ENCODE data around the gene PSMB5. TPM values are rescaled to one million over a fixed set of nuclear protein-coding genes. Genes with fewer than 3 reads are reported as not detected.

PSMB5 gene
- total RNA-seq, 3 donors from 2014 or later: 220 to 231 (median 227) TPM

GRCh38 chr14:23055147-23055550, 20.4 kb upstream of the PSMB5 start:
- no peak overlapping the region for H3K4me3 Mint-ChIP-seq
- DNase-seq (no peak), ATAC-seq (no peak)
- H3K9me3 Mint-ChIP-seq: no peaks in the 10 kb centered on the region
- H3K27me3 Mint-ChIP-seq (ENCODE audit: low read depth): peaks cover 2% of the 10 kb centered on the region
- H3K36me3 Mint-ChIP-seq (ENCODE audit: insufficient read depth): peaks cover 9% of the 10 kb centered on the region
- peaks cover 17% of the 10 kb centered on the region for H3K4me1 Mint-ChIP-seq (ENCODE audit: low read depth)

DNA sequence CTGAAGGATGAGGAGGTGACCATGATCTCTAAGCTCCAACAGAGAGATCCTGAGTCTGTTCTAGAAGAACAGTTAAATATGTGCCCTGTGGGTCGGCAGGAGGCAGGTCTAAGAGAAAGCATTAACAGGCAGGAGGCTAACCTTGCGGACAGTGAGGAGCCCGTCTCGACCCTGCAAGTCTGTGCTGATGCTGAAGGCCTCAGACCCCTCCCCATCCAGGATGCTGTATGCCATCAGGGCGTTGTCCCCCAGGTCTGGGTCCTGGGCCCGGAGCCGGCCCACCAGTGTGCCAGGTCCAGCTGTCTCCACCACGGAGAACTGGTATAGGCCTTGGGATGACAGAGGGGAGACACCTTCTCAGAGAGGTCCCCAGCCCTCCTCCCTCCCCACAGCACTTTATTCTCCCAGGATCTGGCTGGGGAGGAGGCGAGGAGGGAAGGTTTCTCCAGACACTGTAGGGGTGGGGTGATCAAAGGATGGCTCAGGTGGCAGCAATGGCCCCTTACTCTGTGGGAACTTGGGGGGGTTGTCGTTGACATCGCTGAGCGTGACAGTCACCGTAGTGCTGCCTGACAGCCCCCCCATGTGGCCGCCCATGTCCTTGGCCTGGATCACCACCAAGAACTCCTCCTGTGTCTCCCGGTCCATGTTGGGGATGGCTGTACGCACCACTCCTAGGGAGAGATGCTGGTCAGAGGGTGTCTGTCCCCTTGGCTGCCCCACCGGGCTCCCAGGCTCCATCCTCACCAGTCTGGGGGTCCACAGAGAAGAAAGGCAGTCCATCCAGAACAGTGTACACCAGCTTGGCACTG, 19.5 kb upstream of the PSMB5 start:
- Mint-ChIP-seq H3K4me1 (ENCODE audit: low read depth) (peaks cover 17% of the 10 kb centered on the region), H3K27me3 (ENCODE audit: low read depth) (peaks cover 2% of the 10 kb centered on the region), H3K9me3 (no peaks in the 10 kb centered on the region), H3K4me3 (no peak overlapping the region), H3K36me3 (ENCODE audit: insufficient read depth) (peaks cover 5% of the 10 kb centered on the region)
- no peak for ATAC-seq
- DNase-seq: no peak

DNA sequence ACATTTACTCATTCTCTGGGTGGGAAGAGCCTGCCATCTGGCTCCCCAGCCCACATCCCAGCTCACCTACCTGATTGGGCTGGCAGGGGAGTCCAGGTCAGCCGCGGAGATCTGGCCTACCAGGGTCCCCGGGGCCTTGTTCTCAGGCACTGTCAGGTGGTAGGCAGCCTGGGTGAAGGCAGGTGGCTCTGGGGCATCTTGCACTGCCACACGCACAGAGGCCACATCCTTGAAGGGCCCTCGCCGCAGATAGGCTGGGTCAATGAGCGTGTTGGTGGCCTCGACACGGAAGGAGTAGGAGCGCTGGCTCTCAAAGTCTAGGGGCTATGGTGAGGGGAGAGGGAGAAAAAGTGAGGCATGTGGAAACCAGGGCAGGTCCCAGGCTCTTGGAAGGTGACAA, 18.7 kb upstream of the PSMB5 start:
- H3K4me1 Mint-ChIP-seq (ENCODE audit: low read depth): peaks cover 17% of the 10 kb centered on the region
- ATAC-seq (no peak), DNase-seq (no peak)
- H3K4me3 Mint-ChIP-seq: no peak overlapping the region
- H3K27me3 Mint-ChIP-seq (ENCODE audit: low read depth): peaks cover 2% of the 10 kb centered on the region
- H3K36me3 Mint-ChIP-seq (ENCODE audit: insufficient read depth): peaks cover 3% of the 10 kb centered on the region
- no peaks in the 10 kb centered on the region for H3K9me3 Mint-ChIP-seq

- ATAC-seq: no peak
- H3K36me3 Mint-ChIP-seq (ENCODE audit: insufficient read depth): no peaks in the 10 kb centered on the region
- H3K9me3 Mint-ChIP-seq: no peaks in the 10 kb centered on the region
- H3K4me1 Mint-ChIP-seq (ENCODE audit: low read depth): peaks cover 11% of the 10 kb centered on the region
- H3K4me3 Mint-ChIP-seq: no peak overlapping the region
- peaks cover 2% of the 10 kb centered on the region for H3K27me3 Mint-ChIP-seq (ENCODE audit: low read depth)
- no peak for DNase-seq
Measured at GRCh38 chr14:23052671-23053070, 18.0 kb upstream of the PSMB5 start.

DNA sequence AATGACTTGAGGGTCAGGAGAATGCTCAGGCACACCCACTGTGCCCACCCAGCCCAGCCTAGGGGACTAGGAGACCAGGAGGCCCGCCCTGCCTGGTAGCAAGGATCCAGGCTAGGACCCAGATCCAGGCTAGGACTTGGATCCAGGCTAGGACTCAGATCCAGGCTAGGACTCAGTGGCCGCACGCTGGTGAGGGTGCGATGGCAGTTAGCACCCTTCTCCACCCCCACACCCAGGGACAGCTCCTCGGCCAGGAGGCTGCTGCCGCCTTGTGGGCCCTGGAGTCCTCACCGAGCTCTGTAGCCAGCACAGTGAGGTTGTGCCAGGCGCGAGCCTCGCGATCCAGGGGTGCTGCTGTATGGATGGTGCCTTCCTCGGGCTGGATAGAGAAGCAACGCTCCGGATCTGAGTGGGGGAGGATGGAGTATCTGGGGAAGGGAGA, 17.5 kb upstream of the PSMB5 start:
- H3K4me1 Mint-ChIP-seq (ENCODE audit: low read depth): peaks cover 11% of the 10 kb centered on the region
- no peaks in the 10 kb centered on the region for H3K36me3 Mint-ChIP-seq (ENCODE audit: insufficient read depth)
- DNase-seq (no peak), ATAC-seq (no peak)
- H3K27me3 Mint-ChIP-seq (ENCODE audit: low read depth): peaks cover 6% of the 10 kb centered on the region
- H3K4me3 Mint-ChIP-seq: no peak overlapping the region
- H3K9me3 Mint-ChIP-seq: no peaks in the 10 kb centered on the region

DNA sequence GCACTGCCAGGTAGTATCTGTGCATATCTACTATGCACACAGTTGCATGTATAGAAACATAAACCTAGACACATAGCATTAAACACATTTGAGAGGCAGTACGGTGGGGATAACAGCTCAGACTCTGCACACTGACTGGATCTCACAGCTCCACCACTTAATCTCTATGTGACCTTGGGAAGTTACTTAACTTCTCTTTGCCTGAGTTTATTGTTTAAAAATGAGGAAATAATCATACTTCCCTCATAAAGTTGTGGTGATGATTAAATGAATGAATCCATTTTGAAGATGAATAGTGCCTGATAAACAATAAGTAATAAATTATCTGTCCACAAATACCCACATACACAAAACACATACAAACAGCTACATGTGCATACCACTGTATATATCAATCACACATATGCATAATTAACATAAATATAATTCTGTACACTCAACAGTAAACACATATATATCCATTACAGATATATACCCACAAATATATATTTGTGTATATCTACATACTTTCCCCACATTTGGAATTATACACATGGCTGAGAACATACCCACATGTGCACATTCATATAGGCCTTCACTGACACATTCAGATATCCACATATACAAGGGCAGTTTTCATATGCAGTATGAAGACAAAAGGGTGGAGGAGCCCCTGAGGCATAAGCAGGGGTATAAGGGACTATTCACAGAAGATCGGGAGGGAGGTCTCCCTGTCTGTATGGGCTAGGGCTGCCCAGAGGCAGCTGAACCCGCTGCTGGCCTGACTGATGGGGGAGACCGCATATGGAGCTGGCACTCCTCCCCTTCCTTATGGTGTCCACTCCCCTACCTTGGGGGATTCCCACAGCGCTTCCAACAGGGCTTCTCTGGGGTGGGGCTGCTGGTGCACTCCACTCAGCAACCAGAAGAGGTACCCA, 16.7 kb upstream of the PSMB5 start:
- peaks cover 5% of the 10 kb centered on the region for H3K4me1 Mint-ChIP-seq (ENCODE audit: low read depth)
- no peak overlapping the region for H3K4me3 Mint-ChIP-seq
- H3K27me3 Mint-ChIP-seq (ENCODE audit: low read depth): peaks cover 5% of the 10 kb centered on the region
- H3K9me3 Mint-ChIP-seq: no peaks in the 10 kb centered on the region
- H3K36me3 Mint-ChIP-seq (ENCODE audit: insufficient read depth): no peaks in the 10 kb centered on the region
- ATAC-seq: no peak
- no peak for DNase-seq

- Mint-ChIP-seq H3K27me3 (ENCODE audit: low read depth) (peaks cover 5% of the 10 kb centered on the region), H3K9me3 (no peaks in the 10 kb centered on the region), H3K4me3 (no peak overlapping the region), H3K4me1 (ENCODE audit: low read depth) (no peaks in the 10 kb centered on the region), H3K36me3 (ENCODE audit: insufficient read depth) (no peaks in the 10 kb centered on the region)
- DNase-seq (no peak), ATAC-seq (no peak)
Measured at GRCh38 chr14:23049011-23049410, 14.3 kb upstream of the PSMB5 start.

DNA sequence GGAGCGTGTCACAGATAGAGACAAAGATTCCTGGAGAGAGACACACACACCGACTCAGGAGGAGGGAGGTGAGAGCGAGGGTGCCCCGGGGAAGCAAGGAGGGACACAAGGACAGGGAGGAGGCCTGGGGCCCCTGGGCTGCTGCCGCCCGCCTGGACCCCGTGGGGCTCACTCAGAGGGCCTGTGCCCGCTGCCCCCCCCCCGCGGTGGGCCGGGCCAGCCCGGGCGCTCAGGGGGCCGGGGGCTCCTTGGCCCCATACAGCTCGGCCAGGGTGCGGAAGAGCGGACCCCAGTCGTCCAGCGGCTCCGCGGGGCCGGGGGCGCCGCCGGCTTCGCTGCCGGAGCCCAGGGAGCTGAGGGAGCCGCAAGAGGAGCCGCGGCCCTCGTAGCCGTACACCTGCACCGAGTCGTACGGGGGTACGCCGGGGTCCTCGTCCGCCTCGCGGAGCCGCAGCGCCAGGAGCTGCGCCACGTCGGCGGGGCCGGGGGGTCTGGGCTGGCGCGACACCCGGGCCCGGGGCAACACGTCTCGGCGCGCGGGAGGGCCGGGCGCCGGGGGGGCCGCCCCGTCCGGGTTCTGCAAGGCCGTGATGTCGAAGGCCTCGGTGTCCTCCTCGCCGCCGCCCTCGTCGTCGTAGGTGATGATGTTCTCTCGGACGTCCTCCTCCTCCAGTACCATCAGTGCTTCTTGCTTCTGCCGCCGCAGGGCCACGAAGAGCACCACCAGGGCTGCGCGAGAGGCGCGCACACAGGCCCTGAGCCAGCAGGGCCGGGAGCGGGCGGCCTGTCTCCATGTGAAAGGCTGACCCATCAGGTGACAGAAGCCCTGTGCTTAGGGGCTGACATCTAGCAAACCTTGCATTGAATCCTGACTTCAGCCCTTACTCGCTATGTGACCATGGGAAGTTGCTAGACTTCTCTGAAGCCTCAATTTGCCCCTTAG, 13.3 kb upstream of the PSMB5 start:
- H3K4me1 Mint-ChIP-seq (ENCODE audit: low read depth): no peaks in the 10 kb centered on the region

GRCh38 chr14:23047034-23047634, 12.4 kb upstream of the PSMB5 start:
- Mint-ChIP-seq H3K36me3 (ENCODE audit: insufficient read depth) (no peaks in the 10 kb centered on the region), H3K27me3 (ENCODE audit: low read depth) (peaks cover 5% of the 10 kb centered on the region), H3K4me3 (no peak overlapping the region), H3K9me3 (no peaks in the 10 kb centered on the region), H3K4me1 (ENCODE audit: low read depth) (no peaks in the 10 kb centered on the region)
- DNase-seq (no peak), ATAC-seq (no peak)

More for the DNA sequence above, 13.3 kb upstream of the PSMB5 start:
- DNase-seq (no peak), ATAC-seq (no peak)
- no peaks in the 10 kb centered on the region for H3K36me3 Mint-ChIP-seq (ENCODE audit: insufficient read depth)
- H3K4me3 Mint-ChIP-seq: no peak overlapping the region
- H3K27me3 Mint-ChIP-seq (ENCODE audit: low read depth): peaks cover 5% of the 10 kb centered on the region
- no peaks in the 10 kb centered on the region for H3K9me3 Mint-ChIP-seq

GRCh38 chr14:23045419-23046357, 11.0 kb upstream of the PSMB5 start:
- Mint-ChIP-seq H3K4me1 (ENCODE audit: low read depth) (no peaks in the 10 kb centered on the region), H3K36me3 (ENCODE audit: insufficient read depth) (no peaks in the 10 kb centered on the region), H3K27me3 (ENCODE audit: low read depth) (peaks cover 5% of the 10 kb centered on the region), H3K9me3 (no peaks in the 10 kb centered on the region), H3K4me3 (no peak overlapping the region)
- DNase-seq: no peak
- ATAC-seq: no peak

GRCh38 chr14:23044840-23045239, 10.1 kb upstream of the PSMB5 start:
- Mint-ChIP-seq H3K9me3 (no peaks in the 10 kb centered on the region), H3K27me3 (ENCODE audit: low read depth) (peaks cover 5% of the 10 kb centered on the region), H3K4me1 (ENCODE audit: low read depth) (no peaks in the 10 kb centered on the region), H3K4me3 (no peak overlapping the region), H3K36me3 (ENCODE audit: insufficient read depth) (no peaks in the 10 kb centered on the region)
- ATAC-seq (no peak), DNase-seq (no peak)

DNA sequence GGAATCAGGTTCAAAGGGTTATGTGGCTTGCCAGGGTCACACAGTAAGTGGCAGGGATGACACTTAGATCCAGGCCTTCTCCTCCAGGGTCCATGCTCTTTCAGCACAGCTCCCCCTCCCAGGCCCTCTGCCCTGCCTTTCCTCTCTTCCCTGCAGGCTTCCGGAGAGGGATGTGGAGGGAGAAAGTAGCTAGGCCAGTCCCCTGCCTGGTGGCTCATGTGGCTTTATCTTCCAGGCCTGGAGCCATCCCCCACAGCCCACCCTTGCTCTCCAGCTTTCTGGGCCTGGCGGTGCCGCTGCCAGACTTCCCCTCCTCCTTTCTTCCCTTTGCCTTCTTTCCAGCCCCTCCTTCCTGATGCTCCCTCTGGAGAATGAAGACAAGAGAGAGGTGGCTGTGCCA, 9.1 kb upstream of the PSMB5 start:
- peaks cover 5% of the 10 kb centered on the region for H3K27me3 Mint-ChIP-seq (ENCODE audit: low read depth)
- H3K9me3 Mint-ChIP-seq: no peaks in the 10 kb centered on the region
- no peak overlapping the region for H3K4me3 Mint-ChIP-seq
- DNase-seq (no peak), ATAC-seq (no peak)
- no peaks in the 10 kb centered on the region for H3K36me3 Mint-ChIP-seq (ENCODE audit: insufficient read depth)
- H3K4me1 Mint-ChIP-seq (ENCODE audit: low read depth): no peaks in the 10 kb centered on the region

GRCh38 chr14:23043145-23043544, 8.4 kb upstream of the PSMB5 start:
- H3K4me3 Mint-ChIP-seq: no peak overlapping the region
- ATAC-seq: no peak

More at GRCh38 chr14:23043145-23043544, 8.4 kb upstream of the PSMB5 start:
- Mint-ChIP-seq H3K4me1 (ENCODE audit: low read depth) (no peaks in the 10 kb centered on the region), H3K9me3 (no peaks in the 10 kb centered on the region), H3K27me3 (ENCODE audit: low read depth) (peaks cover 5% of the 10 kb centered on the region), H3K36me3 (ENCODE audit: insufficient read depth) (no peaks in the 10 kb centered on the region)
- no peak for DNase-seq
